Peyer's patch (tissue), 4 donors: ENCODE results near the gene CLEC7A.

Experiments
- CTCF ChIP-seq, 6 experiments: fragments of 450-650 bp in 4 of 6; fragments of 200-600 bp in 2 of 6; sonication (generic) in 1 of 6; IDR thresholded peaks; one replicate each; pipeline ENCODE4 v1.5.1; 2017 to 2019; ENCODE audit warnings: antibody characterized with exemption in 6 of 6, mild to moderate bottlenecking in 3 of 6, moderate library complexity in 1 of 6
- POLR2A ChIP-seq, 2 donors: fragments of 450-650 bp; IDR thresholded peaks; one replicate each; pipeline ENCODE4 v1.5.1; 2017; ENCODE audit warnings: antibody characterized with exemption in 2 of 2, mild to moderate bottlenecking in 2 of 2, moderate library complexity in 2 of 2

DNA sequence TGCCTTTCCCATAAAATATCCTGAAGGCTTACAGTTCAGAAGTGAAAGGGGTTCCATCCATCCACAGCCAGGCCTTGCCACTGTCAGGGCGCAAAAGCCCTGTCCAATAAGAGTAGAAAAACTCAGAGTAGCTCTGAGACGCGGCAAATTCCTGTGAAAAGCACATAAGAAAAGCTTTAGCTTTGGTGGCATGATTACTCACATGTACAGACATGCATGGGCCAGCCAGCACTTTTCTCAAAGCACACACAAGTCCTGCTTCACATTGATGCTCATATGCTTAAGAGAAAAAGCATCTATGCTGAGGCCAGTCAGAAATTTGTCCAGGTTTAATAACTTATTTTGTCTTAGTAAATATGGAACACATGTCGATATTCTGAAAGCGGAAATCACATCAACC is 56.7 kb downstream of the CLEC7A start:
- no peak for TF ChIP-seq CTCF (IDR thresholded peaks at IDR 0.05)
- no peak for TF ChIP-seq POLR2A (IDR thresholded peaks at IDR 0.05)
